Stimulated activated memory B cell treated with anti-CD40 and anti-IgM and Interleukin-4, amounts not matched to agents 10 μg/mL and 1 μg/mL and 100 μg/mL, for 72 hours (primary cell): ENCODE measurements around the gene TNFRSF25.

Source experiments
- ATAC-seq: fragments of 150-1000 bp; cut with Tn5 transposase; 2 replicates; pipeline ENCODE4 v1.10.0; 2021
- H3K27ac Mint-ChIP-seq: one replicate; pipeline ENCODE4 v1.8.0; 2022; ENCODE audit warnings: mild to moderate bottlenecking, mixed read lengths
- H3K27me3 Mint-ChIP-seq: one replicate; pipeline ENCODE4 v1.8.0; 2022; ENCODE audit warnings: mixed read lengths
- H3K36me3 Mint-ChIP-seq: one replicate; pipeline ENCODE4 v1.8.0; 2022; ENCODE audit warnings: mixed read lengths
- H3K4me1 Mint-ChIP-seq: one replicate; pipeline ENCODE4 v1.8.0; 2022; ENCODE audit warnings: mixed read lengths
- H3K4me3 Mint-ChIP-seq: one replicate; pipeline ENCODE4 v1.8.0; 2022; ENCODE audit warnings: mild to moderate bottlenecking, moderate library complexity, mixed read lengths
- H3K9me3 Mint-ChIP-seq: one replicate; pipeline ENCODE4 v1.8.0; 2022; ENCODE audit warnings: mixed read lengths

TNFRSF25 gene

DNA sequence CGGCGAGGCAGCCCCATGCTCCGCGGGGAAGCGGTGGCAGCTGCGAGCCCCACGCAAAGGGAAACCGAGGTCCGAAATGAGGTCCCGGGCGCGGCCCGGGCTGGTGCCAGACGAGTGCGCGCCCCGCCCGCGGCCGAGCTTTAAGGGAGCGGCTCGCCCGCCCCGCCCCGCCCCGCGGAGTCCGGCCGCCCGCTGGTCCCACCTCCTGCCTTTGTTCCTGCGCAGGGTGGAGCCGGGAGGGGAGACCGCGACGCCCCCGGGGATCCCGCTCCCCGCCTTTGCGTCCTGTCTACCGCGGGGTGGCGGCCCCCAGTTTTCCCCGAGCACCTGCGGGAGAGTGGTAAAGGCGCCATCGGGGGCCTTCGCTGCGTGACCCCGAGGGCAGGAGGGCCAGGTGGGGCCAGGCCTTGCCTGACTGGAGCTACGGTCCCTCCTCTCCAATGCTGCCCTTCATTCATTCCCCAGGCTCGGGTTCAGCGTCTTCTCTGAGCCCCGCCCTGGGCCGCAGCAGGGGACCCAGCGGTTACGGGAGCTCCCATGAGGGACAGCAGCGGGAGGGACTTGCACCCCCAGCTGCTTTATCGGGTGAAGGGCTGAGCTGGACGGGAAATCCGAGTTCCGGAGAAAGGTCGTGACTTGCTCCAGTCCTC lies 46.0 kb downstream of the TNFRSF25 start, which contains the start of gene HES2:
HES2 (minus strand) TSS at position 116 of the 650 bp plus-strand sequence; CDS start at position 17, 99 bp downstream.
- peaks cover 87% of the 10 kb centered on the region for H3K27me3 Mint-ChIP-seq
- no peak within 1 kb of the TSS for H3K27ac Mint-ChIP-seq
- H3K4me3 Mint-ChIP-seq, result peak within 1 kb of the TSS; percentile 44
- H3K36me3 Mint-ChIP-seq, result no peaks in the 10 kb centered on the region
- H3K4me1 Mint-ChIP-seq, result peaks cover 11% of the 10 kb centered on the region
- H3K9me3 Mint-ChIP-seq, result no peaks in the 10 kb centered on the region
- ATAC-seq, result no peak

GRCh38 chr1:6419397-6419803 lies 46.6 kb downstream of the TNFRSF25 start:
- Mint-ChIP-seq H3K36me3 (no peaks in the 10 kb centered on the region), H3K27ac (no peak overlapping the region), H3K27me3 (peaks cover 90% of the 10 kb centered on the region), H3K9me3 (no peaks in the 10 kb centered on the region), H3K4me3 (no peak overlapping the region), H3K4me1 (peaks cover 13% of the 10 kb centered on the region)
- no peak for ATAC-seq

GRCh38 chr1:6418668-6419396 lies 47.1 kb downstream of the TNFRSF25 start:
- no peaks in the 10 kb centered on the region for H3K36me3 Mint-ChIP-seq
- H3K9me3 Mint-ChIP-seq, result no peaks in the 10 kb centered on the region
- H3K27me3 Mint-ChIP-seq, result peaks cover 90% of the 10 kb centered on the region
- no peak overlapping the region for H3K4me3 Mint-ChIP-seq
- H3K4me1 Mint-ChIP-seq, result peaks cover 11% of the 10 kb centered on the region
- ATAC-seq, result no peak
- no peak overlapping the region for H3K27ac Mint-ChIP-seq

GRCh38 chr1:6417961-6418667 lies 47.9 kb downstream of the TNFRSF25 start:
- Mint-ChIP-seq H3K27ac (no peak overlapping the region), H3K4me3 (no peak overlapping the region), H3K36me3 (no peaks in the 10 kb centered on the region), H3K9me3 (no peaks in the 10 kb centered on the region), H3K27me3 (peaks cover 90% of the 10 kb centered on the region), H3K4me1 (peaks cover 7% of the 10 kb centered on the region)
- no peak for ATAC-seq

DNA sequence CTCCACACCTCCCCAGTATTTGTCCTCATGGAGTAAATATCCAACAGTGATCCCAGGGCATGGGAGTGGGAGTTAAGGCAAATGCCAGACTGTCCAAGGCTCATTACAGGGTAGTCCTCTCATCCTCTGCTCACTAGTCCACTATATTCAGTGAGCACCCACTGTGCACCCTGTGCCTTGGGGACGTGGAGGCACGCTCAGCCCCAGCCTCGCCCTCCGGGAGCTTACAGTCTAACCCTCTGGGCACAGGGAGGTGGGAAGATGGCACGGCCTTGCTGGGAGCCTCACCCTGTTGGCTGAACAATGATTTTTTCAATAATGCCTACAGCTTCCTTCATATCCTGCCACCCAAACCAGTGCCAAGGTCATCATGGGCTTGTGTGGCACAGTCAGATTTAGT lies 49.1 kb downstream of the TNFRSF25 start:
- Mint-ChIP-seq H3K4me3 (no peak overlapping the region), H3K27me3 (peaks cover 85% of the 10 kb centered on the region)

GRCh38 chr1:6416295-6416656 lies 49.7 kb downstream of the TNFRSF25 start:
- Mint-ChIP-seq H3K36me3 (no peaks in the 10 kb centered on the region), H3K4me3 (no peak overlapping the region), H3K9me3 (no peaks in the 10 kb centered on the region), H3K4me1 (peaks cover 7% of the 10 kb centered on the region), H3K27ac (no peak overlapping the region), H3K27me3 (peaks cover 79% of the 10 kb centered on the region)
- ATAC-seq, result no peak

More for the DNA sequence above, 49.1 kb downstream of the TNFRSF25 start:
- no peak for ATAC-seq
- H3K4me1 Mint-ChIP-seq, result peaks cover 7% of the 10 kb centered on the region
- no peaks in the 10 kb centered on the region for H3K9me3 Mint-ChIP-seq
- H3K36me3 Mint-ChIP-seq, result no peaks in the 10 kb centered on the region
- H3K27ac Mint-ChIP-seq, result no peak overlapping the region

GRCh38 chr1:6414881-6415626 lies 50.9 kb downstream of the TNFRSF25 start:
- Mint-ChIP-seq H3K27ac (peak overlapping the region; percentile 18), H3K4me1 (peaks cover 7% of the 10 kb centered on the region), H3K27me3 (peaks cover 76% of the 10 kb centered on the region), H3K4me3 (no peak overlapping the region), H3K9me3 (no peaks in the 10 kb centered on the region), H3K36me3 (no peaks in the 10 kb centered on the region)
- no peak for ATAC-seq

GRCh38 chr1:6414443-6414844 lies 51.5 kb downstream of the TNFRSF25 start:
- no peak overlapping the region for H3K4me3 Mint-ChIP-seq
- H3K36me3 Mint-ChIP-seq, result no peaks in the 10 kb centered on the region
- H3K27ac Mint-ChIP-seq, result peak overlapping the region; percentile 18
- peaks cover 72% of the 10 kb centered on the region for H3K27me3 Mint-ChIP-seq
- ATAC-seq, result peak; percentile 67
- peaks cover 7% of the 10 kb centered on the region for H3K4me1 Mint-ChIP-seq
- no peaks in the 10 kb centered on the region for H3K9me3 Mint-ChIP-seq

DNA sequence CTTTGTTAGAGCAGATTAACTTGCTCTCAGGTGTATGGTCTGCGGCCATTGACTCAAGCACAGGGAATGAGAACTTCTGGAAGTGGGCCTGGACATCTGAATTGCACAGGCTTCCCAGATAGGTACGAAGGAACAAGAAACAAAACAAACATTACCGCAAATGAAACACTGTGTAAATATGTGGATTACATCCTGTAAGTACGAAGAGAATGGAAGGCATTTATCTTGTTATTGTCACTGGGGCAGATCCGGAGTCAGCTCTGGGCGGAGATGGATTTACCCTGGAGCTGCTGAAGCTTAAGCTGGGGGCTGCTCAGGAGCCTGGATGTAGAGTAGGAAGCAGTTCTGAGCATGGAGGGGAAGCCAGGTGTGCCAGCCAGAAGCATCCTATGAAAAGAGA lies 53.1 kb downstream of the TNFRSF25 start:
- no peaks in the 10 kb centered on the region for H3K9me3 Mint-ChIP-seq
- H3K27ac Mint-ChIP-seq, result no peak overlapping the region
- no peaks in the 10 kb centered on the region for H3K36me3 Mint-ChIP-seq
- no peak overlapping the region for H3K4me3 Mint-ChIP-seq
- peaks cover 67% of the 10 kb centered on the region for H3K27me3 Mint-ChIP-seq
- peaks cover 7% of the 10 kb centered on the region for H3K4me1 Mint-ChIP-seq
- no peak for ATAC-seq
